SKM-1 treated with dmso at 0.1 percent for 144 hours (cell line): ENCODE data around the gene CIITA.
"Not testable (repeated sequence)": the region's sequence is repeated elsewhere in the genome, so short reads cannot be mapped to it uniquely, and the experiment has no call there.

Experiments used
- DNase-seq: peaks from one replicate; lab custom pipeline; 2025; ENCODE audit not compliant: unreplicated experiment; lab: John Stamatoyannopoulos, UW

Gene CIITA

GRCh38 chr16:10935226-10935915 lies 58.4 kb downstream of the CIITA start:
- DNase-seq, result no peak

- no peak for DNase-seq
Measured at GRCh38 chr16:10936272-10936984, 59.4 kb downstream of the CIITA start.

GRCh38 chr16:10937068-10937859 lies 60.3 kb downstream of the CIITA start:
- no peak for DNase-seq

GRCh38 chr16:10938321-10938720 lies 61.3 kb downstream of the CIITA start:
- DNase-seq, result no peak

- DNase-seq, result no peak
Measured at GRCh38 chr16:10938796-10939648, 62.0 kb downstream of the CIITA start.

GRCh38 chr16:10939649-10940234 lies 62.7 kb downstream of the CIITA start:
- no peak for DNase-seq

GRCh38 chr16:10940501-10941079 lies 63.6 kb downstream of the CIITA start:
- no peak for DNase-seq

GRCh38 chr16:10941127-10941933 lies 64.3 kb downstream of the CIITA start:
- DNase-seq, result no peak

GRCh38 chr16:10941935-10942351 lies 64.9 kb downstream of the CIITA start:
- not testable (repeated sequence) for DNase-seq

GRCh38 chr16:10942352-10943063 lies 65.5 kb downstream of the CIITA start, which contains the start of gene DEXI:
Gene DEXI, minus strand, starts transcription at chr16:10942468. Its CDS starts 463 bp downstream, at chr16:10942005.
- DNase-seq, result peak; percentile 92

GRCh38 chr16:10943064-10943353 lies 66.0 kb downstream of the CIITA start:
- DNase-seq, result no peak

- DNase-seq, result peak; percentile 92
Measured at GRCh38 chr16:10944249-10945064, 67.5 kb downstream of the CIITA start, which contains the start of gene CLEC16A. Gene CLEC16A, plus strand, starts transcription at chr16:10944564. Its CDS starts 154 bp downstream, at chr16:10944718.

GRCh38 chr16:10945065-10945787 lies 68.2 kb downstream of the CIITA start:
- DNase-seq, result no peak

- DNase-seq, result no peak
Measured at GRCh38 chr16:10946308-10946707, 69.3 kb downstream of the CIITA start.

- DNase-seq, result no peak
Measured at GRCh38 chr16:10947211-10947787, 70.3 kb downstream of the CIITA start.

- peak; percentile 95 for DNase-seq
Measured at GRCh38 chr16:10949424-10949970, 72.5 kb downstream of the CIITA start.
